Adrenal gland (tissue), 12 donors: Measurements from ENCODE around the gene DNAJC12. TPM values are rescaled to one million over a fixed set of nuclear protein-coding genes. Genes with fewer than 3 reads are reported as not detected.

ENCODE experiments used
- DNase-seq, 7 donors: peaks; one replicate each; pipeline ENCODE4 v3.0.0-alpha.2; 2019 to 2020
- H3K27ac ChIP-seq, 5 donors: fragments of 200-600 bp; sonication (generic) in 4 of 5; 1 replicate in 3 of 5; 2 replicates in 2 of 5; pipeline versions ENCODE4 v1.5.1 to v1.8.0; 2016 to 2020; ENCODE audit warnings: mild to moderate bottlenecking in 1 of 5
- H3K27me3 ChIP-seq: fragments of 200-600 bp; 2 replicates; pipeline ENCODE4 v1.8.0; 2021
- H3K36me3 ChIP-seq, 2 donors: fragments of 200-600 bp; replicated peaks in 1 of 2; 1 replicate in 1 of 2; 2 replicates in 1 of 2; pipeline versions ENCODE4 v1.5.1 to v1.8.0; 2018 to 2022
- H3K4me1 ChIP-seq, 2 donors: fragments of 200-600 bp; replicated peaks in 1 of 2; 1 replicate in 1 of 2; 2 replicates in 1 of 2; pipeline versions ENCODE4 v1.5.1 to v1.8.0; 2018 to 2021
- H3K4me3 ChIP-seq, 4 donors: fragments of 200-600 bp; sonication (generic) in 3 of 4; one replicate each; pipeline ENCODE4 v1.5.1; 2016 to 2018
- H3K9me3 ChIP-seq, 3 donors: fragments of 200-600 bp; sonication (generic) in 1 of 3; replicated peaks in 1 of 3; 1 replicate in 2 of 3; 2 replicates in 1 of 3; pipeline versions ENCODE4 v1.5.1 to v1.8.0; 2016 to 2021
- CTCF ChIP-seq, 6 experiments: fragments of 450-650 bp in 4 of 6; fragments of 200-600 bp in 2 of 6; sonication (generic) in 1 of 6; IDR thresholded peaks; 1 replicate in 5 of 6; 2 replicates in 1 of 6; pipeline versions ENCODE4 v1.5.1 to v1.8.0; 2016 to 2021; ENCODE audit warnings: antibody characterized with exemption in 6 of 6, mild to moderate bottlenecking in 2 of 6, moderate library complexity in 1 of 6
- POLR2A ChIP-seq, 2 donors: fragments of 450-650 bp; IDR thresholded peaks; one replicate each; pipeline ENCODE4 v1.6.1; 2017; ENCODE audit warnings: antibody characterized with exemption in 2 of 2, mild to moderate bottlenecking in 2 of 2, moderate library complexity in 1 of 2
- WGBS, 4 donors: extraction: QIAGEN DNeasy Blood & Tissue Kit in 2 of 4; methylation state at CpG; one replicate each; pipeline versions ENCODE4 v1.1.5 to v1.1.7; 2013 to 2017; 5-methylcytosine and 5-hydroxymethylcytosine counted together
- intact Hi-C, 2 donors: fragments of 100-400 bp; cut with DNase I; formaldehyde crosslinking; loops; one replicate each; pipeline versions ENCODE4 v1.14.1 to v1.15.0; 2022 to 2023
- polyA plus RNA-seq, 3 donors: library from polyadenylated mRNA; stranded (reverse); fragments of 200-250 nt in 2 of 3; fragments of 350-450 nt in 1 of 3; fragmentation: Illumina TruSeq in 1 of 3; extraction: RNeasy Lipid Tissue Mini Kit (QIAGEN cat#74804) in 1 of 3; gene quantifications; one replicate each; pipeline ENCODE4 v1.2.3, GENCODE V29; 2013 to 2014
- total RNA-seq, 9 donors: library from RNA; depleted of rRNA in 4 of 9; stranded (reverse); fragments of >200 nt in 4 of 9; fragments of 120-200 nt in 1 of 9; fragmentation: NEBNext Ultra II Directional in 1 of 9; extraction: Animal tissue kit (Norgen Biotek cat#: 25700) in 1 of 9; gene quantifications; one replicate each; pipeline versions ENCODE4 v1.1.0 to v1.2.4, GENCODE V29; 2013 to 2023
- donor health status: healthy with polysubstance abuse.
- donor health status: Bipolar disorder and iron deficiency.
- donor health status: DM: yes; HTN: yes; CAD: no.
- donor health status: DM: no; HTN: no; CAD: no.
- donor health status: DM: no; HTN: no; CAD: no.
- donor health status: DM: yes; HTN: yes; CAD: no.

The DNAJC12 gene
- total and polyA plus RNA-seq, 12 donors = 21.0 to 228 (median 56.2) TPM

- 70 to 93% (median 75%) methylated on average over 3 of the region's 3 CpGs for WGBS, 4 donors
- no peak overlapping the region for H3K27ac ChIP-seq
- H3K27me3 ChIP-seq = no peaks in the 10 kb centered on the region
- no peak for DNase-seq
- H3K9me3 ChIP-seq = no peaks in the 10 kb centered on the region
- H3K4me3 ChIP-seq = no peak overlapping the region
- no peaks in the 10 kb centered on the region for H3K36me3 ChIP-seq
- intact Hi-C loops = no loop called here
- H3K4me1 ChIP-seq = no peaks in the 10 kb centered on the region
- TF ChIP-seq POLR2A (IDR thresholded peaks at IDR 0.05) (no peak), CTCF (IDR thresholded peaks at IDR 0.05) (no peak)
These were observed 66.8 kb downstream of the DNAJC12 start for GRCh38 chr10:67771200-67771599.

GRCh38 chr10:67770537-67770936 lies 67.5 kb downstream of the DNAJC12 start:
- Histone ChIP-seq H3K4me1 (no peaks in the 10 kb centered on the region), H3K27ac (no peak overlapping the region), H3K4me3 (no peak overlapping the region), H3K9me3 (no peaks in the 10 kb centered on the region), H3K36me3 (no peaks in the 10 kb centered on the region), H3K27me3 (no peaks in the 10 kb centered on the region)
- TF ChIP-seq CTCF (IDR thresholded peaks at IDR 0.05) = no peak
- no peak for TF ChIP-seq POLR2A (IDR thresholded peaks at IDR 0.05)
- no peak for DNase-seq
- intact Hi-C loops = no loop called here

- peaks cover 0 to 16% of the 10 kb centered on the region in 2 donors for H3K4me1 ChIP-seq
- no peaks in the 10 kb centered on the region for H3K9me3 ChIP-seq
- H3K27me3 ChIP-seq = no peaks in the 10 kb centered on the region
- no peak for DNase-seq
- intact Hi-C loops = no loop called here
- no peak overlapping the region for H3K27ac ChIP-seq
- TF ChIP-seq CTCF (IDR thresholded peaks at IDR 0.05) (no peak), POLR2A (IDR thresholded peaks at IDR 0.05) (no peak)
- 87 to 91% (median 88%) methylated on average over 2 of the region's 2 CpGs for WGBS, 4 donors
- no peak overlapping the region for H3K4me3 ChIP-seq
- no peaks in the 10 kb centered on the region for H3K36me3 ChIP-seq
These were observed 70.7 kb downstream of the DNAJC12 start for GRCh38 chr10:67767244-67767643.

- intact Hi-C loops = no loop called here
- peak; percentile 86 to 99 (median 93) for DNase-seq
- H3K4me3 ChIP-seq = peak overlapping the region; percentile 64 to 100 (median 67)
- no peak for TF ChIP-seq POLR2A (IDR thresholded peaks at IDR 0.05)
- no peak for TF ChIP-seq CTCF (IDR thresholded peaks at IDR 0.05)
- 0 to 1% (median 0%) methylated on average over 35 to 56 of the region's 56 CpGs for WGBS, 4 donors
- H3K36me3 ChIP-seq = no peaks in the 10 kb centered on the region
- H3K4me1 ChIP-seq = peaks cover 0 to 16% of the 10 kb centered on the region in 2 donors
- no peaks in the 10 kb centered on the region for H3K27me3 ChIP-seq
- H3K27ac ChIP-seq = peak overlapping the region; percentile 80 to 96 (median 87)
- H3K9me3 ChIP-seq = no peaks in the 10 kb centered on the region
These were observed 73.8 kb downstream of the DNAJC12 start for GRCh38 chr10:67764012-67764822.
